ENCODE measurements around the gene FAM98A.

Gene FAM98A

DNA sequence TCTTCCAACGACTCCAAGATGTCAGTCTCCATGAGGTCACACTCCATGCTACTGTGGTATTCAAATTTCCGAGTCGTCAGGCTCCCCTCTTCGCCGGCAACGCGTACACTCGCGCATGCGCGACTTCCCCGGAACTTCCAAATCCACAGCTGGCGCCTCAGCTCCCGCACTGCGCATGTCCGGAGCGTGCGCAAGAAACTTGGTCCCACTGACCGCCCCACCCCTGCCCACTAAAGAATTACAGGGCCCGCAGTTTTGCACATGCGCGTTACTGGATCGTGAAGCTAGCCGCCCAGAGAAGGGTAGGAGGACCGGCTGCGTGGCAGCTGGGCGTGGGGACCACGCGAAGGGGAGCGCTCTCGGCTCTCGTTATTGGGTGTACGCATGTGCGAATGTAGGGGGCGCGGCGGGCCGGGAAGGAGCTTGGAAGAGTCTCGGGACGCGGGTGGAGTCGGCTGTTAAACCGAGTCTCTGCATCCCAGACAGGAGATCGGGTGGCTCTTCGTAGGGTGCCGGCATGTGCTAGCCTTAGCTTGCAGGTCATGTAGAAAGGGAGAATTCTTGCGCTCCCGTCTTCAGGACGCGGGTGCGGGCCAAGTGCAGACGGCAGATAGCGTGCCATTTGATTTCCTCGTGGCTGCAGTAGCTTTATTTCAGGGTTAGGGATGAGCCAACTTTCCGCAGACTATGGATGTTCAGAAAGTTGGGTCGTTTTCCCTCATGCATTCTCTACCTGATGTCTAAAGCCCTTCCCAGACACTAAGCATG is at the start of gene FAM98A:
Gene FAM98A, minus strand, starts transcription at position 125 of the 768 bp plus-strand sequence. Its CDS starts 78 bp downstream, at position 47.
- DNase-seq, result peak; percentile 99

DNA sequence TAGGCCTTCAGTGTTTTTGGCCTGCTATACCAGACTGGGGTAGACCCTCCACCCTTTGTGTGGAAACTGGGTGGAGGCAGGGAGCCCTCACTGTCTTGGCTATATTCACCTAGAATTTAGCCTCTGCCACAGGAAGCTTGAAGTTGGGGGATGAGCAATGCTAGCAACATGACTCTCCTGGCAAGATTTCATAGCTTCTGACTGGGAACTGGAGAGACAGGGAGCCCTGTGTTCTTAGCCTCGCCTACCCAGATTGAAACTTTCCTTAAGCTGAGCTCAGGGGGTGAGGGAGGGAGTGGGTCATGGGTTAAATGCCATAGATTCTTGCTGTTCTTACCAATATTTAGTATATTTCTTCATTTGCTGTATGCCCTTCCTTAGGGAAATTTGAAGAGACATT is 46.8 kb upstream of the FAM98A start:
- DNase-seq, result no peak

DNA sequence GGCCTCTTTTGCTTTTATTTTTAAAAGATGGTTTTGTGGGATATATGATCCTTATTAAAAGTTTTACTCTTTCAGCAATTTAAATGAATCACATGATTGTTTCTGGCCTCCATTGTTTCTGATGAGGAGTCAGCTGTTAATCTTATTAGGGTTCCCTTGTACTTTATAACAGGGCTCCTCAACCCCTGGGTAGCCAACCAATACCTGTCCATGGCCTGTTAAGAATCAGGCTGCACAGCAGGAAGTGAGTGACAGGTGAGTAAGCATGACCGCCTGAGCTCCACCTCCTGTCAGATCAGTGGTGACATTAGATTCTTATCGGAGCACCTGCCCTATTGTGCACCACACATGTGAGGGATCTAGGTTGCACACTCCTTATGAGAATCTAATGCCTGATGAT is 45.1 kb upstream of the FAM98A start:
- no peak for DNase-seq

DNA sequence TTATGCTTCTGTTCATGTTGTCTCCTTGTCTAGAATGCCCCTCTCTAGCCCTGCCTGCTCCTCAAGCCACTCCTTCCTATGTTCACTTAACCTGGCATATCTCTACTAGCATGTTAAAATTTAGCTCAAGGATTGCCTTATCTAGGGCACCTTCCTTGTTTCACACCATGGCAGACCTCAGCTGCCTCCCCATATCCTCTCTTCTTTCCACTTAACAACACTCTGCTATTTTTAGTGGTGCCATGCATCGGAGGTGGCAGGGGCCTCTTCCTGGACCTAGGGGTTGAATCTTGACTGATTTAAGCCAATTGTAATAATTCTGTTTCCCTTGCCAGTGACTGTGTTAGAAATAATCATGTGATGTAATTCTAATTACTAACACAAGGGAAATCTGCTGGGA is 36.9 kb upstream of the FAM98A start:
- no peak for DNase-seq

DNA sequence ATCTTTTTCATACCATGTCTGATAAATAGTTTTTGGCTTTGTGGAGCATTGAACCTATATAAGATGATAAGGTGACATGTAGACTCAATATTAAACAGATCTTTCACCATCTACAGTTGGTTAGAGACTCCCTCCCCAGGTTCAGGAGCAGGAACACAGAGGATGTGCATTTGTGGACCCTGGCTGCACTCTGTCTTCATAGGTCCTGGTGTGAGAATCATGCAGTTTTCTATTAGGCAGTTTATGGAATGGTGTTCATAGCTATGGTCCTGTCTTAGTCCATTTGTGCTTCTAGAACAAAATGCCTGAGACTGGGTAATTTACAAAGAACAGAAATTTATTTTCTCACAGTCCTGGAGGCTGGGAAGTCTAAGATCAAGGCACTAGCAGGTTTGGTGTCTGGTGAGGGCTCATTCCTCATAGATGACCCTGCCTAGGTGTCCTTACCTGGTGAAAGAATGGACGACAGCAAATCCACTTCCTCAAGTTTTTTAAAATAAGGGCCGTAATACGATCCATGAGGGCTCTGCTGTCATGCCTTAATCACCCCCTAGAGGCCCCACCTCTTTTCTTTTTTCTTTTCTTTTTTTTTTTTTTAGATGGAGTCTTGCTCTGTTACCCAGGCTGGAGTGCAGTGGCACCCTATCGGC is 35.3 kb upstream of the FAM98A start:
- no peak for DNase-seq

DNA sequence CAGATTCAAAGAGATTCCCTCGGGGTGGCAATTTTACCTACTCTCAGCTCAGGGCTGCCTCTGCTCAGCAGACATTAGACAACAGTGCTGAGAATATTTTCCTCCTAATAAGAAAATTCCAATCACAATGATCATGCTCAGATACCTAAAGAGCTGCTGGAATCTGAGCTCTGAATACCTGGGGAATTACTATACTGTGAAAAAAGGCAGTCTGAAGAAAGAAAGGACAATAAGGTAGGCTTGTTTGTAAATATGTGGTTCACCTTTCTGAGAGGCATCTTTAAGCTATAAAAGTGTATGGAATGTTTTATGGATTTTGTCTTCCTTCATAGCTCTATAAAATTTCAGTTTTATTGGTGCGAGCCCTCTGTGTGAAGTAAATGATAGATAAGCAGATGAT is 34.2 kb upstream of the FAM98A start:
- DNase-seq, result no peak

DNA sequence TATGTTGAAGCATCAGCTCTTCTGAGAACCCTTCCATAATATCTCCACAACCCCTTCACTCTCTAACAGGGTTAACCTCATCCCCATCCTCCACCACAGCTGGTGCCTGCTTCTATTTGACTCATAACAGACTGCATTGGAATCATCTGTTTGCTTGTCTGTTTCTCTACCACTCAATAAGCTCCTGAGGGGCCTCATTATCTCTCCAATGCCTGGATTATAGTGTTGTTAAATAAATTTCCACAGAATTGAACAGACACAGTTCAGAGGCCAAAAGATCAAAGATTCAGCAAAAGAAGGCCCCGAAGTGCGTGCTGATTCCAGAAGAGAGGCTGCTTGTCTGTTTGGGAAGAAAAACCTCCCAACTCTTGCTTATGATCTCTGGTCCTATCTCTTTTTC is 33.7 kb upstream of the FAM98A start:
- DNase-seq, result no peak

DNA sequence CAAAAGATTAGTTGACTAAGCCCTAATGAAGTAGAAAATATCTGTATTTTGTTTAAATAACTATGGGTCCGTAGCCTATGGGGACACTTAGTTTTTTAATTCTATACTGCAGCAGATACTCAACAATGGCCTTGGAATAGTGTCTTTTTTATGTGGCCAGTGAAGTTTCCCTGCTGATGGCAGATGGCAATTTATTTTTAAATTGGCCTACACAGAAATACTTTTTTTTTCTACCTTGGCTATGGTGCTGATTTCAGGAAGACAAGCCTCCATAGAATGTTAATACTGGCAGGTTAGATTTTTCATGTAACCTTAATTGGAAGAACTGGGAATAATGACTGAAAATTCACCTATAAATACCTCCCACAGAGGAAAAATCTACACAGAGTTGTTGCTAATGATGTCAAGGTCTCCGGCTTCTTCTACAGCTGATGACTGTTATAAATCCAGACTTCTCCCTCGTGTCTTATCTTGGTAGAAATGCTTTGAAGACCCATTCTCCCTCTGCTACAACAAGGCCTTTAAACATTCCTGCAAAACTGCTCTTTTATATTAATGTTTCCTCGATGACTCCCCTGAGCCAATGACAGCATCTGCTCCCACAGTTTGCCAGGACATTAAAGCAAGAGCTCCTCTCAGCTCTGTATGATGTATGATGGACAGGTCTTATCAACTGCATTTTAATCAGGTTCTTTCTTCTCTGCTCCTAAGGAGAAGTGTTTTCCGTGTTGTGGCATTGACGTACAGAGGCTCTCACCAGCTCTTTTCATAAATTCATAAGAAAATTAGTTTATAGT is 29.1 kb upstream of the FAM98A start:
- DNase-seq, result no peak

DNA sequence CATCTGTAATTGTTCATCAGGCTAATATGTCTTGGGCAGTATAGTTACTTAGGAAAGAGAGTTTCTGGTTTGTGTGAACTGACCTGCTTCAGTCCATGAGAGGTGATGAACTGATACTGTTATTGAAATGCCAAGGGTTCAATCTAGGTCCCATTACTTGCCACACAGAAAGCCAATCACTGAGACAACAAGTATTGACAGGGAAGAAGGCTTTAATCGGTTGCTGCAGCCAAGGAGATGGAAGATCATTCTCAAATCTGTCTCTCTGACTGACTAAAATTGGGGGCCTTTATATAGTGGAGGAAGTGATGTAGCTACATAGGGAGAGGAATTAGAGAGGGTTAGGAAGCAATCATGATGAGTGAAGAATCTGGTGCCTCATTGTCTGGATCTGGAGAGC is 19.9 kb upstream of the FAM98A start:
- no peak for DNase-seq

DNA sequence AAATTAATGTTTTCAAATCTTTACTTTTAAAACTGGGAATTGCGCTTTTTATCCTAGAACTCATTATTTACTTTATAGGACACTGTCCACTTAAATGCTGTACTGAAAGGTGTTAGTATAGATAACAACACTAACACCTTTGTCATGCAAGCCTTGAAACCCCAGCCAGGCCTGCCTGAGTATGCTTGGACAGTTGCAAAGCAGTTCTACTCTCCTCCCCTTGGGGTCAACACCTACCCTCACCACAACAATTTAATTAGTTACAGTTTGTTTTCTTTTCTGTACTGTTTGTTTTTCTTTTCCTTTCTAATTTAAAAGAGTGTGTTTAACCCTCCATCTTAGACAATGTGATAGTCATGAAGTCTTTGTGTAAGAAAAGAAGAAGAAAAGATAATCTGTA is 18.9 kb upstream of the FAM98A start:
- no peak for DNase-seq

DNA sequence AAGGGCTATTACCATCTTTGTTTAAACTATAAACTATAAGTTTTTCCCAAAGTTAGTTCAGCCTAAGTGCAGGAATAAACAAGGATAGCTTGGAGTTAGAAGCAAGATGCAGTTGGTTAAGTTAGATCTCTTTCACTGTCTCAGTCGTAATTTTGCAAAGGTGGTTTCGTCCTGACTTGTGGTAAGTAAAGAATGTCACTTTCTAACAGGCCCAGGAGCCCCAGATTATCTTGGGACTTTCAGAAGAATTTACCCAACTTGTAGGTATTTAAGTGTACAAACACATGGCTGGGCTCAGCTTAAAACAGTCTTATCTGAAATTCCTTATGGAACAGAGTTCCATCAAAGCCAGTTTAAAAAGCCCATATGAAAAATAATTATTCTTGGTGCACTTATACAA is 18.3 kb upstream of the FAM98A start:
- no peak for DNase-seq

DNA sequence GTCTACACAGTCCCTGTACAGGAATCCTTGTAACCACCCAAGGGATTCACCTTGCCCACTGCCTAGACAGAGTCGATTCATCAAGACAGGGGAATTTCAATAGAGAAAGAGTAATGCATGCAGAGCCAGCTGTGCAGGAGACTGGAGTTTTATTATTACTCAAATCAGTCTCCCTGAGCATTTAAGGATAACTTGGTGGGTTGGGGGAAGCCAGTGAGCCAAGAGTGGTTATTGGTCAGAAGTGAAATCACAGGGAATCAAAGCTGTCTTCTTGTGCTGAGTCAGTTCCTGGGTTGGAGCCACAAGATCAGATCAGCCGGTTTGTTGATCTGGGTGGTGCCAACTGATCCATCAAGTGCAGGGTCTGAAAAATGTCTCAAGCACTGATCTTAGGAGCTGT is 17.8 kb upstream of the FAM98A start:
- DNase-seq, result no peak

DNA sequence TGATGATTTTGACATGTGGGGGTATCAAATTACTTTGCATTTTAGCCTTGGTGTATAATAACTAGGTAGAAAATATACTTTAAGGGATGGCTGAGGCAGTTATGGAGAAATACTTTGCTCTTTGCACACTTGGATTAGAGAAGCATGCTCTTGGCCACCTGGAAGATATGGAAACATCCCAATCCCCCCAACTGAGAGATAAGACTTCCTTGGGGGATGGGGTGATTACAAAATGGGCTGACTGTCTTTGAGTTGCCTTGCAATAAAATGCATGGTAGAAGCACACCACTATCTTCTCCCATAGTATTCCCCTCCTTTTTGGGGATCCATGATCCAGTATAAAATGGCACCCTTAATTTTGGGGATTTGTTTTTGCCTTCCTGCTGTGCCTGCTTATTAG is 15.1 kb upstream of the FAM98A start:
- no peak for DNase-seq

DNA sequence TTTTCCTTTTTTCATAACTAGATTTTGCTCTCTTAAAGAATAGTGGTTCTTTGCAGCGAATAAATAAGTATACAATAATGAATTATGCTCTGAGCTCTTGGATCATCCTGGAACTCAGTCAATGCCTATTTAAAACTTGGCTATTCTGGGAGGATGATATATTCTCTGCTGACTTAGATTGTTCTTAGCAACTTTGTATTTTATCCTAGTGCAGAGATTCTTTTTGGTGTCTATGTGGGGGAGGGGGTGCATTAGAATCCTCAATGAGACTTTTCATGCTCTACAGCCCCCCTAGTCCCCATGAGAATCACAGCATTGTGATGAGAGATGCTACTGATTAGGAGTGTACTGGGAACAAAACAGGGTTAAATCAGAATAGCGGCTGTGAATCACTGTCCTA is 8.8 kb upstream of the FAM98A start:
- no peak for DNase-seq

DNA sequence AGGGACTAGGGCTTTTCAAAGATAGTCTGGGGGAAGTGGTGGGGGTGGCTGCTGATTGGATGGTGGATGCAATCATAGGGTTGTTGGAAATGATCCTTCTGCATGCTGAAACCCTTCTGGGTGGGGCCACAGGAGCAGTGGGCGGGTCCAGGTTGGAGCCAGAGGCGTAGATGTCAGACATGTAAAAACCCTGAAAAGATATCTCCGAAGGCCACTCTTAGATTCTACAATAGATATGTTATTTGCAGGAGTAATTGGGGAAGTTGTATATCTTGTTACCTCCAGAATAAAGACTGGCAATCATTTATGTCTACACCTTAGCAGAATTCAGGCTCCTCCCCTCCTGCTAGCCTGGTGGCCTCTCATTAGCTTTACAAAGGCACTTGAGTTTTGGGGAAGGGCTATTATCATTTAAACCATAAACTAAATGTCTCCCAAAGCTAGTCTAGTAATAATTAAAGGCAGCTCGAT is 8.2 kb upstream of the FAM98A start:
- no peak for DNase-seq

DNA sequence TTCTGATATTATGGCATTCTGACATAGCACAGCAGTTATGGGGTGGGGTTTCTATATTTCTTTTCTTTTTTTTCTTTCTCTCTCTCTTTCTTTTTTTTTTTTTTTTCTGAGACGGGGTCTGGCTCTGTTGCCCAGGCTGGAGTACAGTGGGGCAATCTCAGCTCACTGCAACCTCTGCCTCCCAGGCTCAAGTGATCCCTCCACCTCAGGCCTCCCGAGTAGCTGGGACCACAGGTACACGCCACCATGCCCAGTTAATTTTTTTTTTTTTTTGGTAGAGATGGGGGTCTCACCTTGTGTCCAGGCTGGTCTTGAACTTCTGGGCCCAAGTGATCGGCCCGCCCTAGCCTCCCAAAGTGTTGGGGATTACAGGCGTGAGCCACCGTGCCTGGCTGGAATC is 7.5 kb upstream of the FAM98A start:
- DNase-seq, result no peak

DNA sequence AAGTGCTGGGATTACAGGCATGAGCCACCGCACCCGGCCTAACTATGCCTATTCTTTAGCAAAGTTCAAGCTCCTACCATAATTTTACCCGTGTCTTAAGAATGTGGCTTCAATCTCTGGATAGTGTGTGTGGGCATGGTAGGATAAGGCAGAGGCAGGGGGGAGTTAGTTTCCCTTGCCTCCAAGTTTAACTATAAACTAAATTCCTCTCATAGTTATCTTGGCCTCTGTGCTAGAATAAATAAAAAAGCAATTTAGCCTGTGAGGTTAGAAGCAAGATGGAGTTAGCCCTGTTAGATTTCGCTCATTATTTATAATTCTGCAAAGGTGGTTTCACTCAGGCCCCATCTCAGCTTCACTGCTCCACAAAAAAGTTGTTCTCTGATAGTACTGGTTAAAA is 7.0 kb upstream of the FAM98A start:
- no peak for DNase-seq

DNA sequence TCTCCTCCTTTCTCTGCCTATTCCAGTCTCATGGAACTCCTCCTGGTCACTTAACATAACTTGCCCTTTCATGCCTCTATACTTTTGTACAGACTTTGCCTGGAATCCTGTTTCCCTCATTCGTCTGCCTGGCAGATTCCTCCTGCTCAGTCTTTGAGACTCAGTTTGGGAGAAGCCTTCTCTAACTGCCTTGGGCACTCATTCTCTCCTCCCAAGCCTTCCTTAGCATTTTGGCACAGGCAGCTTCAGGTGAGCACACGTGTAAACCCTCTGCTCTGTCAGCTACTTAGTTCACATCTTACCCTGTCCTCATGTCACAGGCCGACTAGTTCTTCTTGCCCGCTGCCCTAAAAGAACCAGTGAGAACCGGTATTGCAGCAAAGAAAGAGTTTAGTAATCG is 6.0 kb upstream of the FAM98A start:
- no peak for DNase-seq

DNA sequence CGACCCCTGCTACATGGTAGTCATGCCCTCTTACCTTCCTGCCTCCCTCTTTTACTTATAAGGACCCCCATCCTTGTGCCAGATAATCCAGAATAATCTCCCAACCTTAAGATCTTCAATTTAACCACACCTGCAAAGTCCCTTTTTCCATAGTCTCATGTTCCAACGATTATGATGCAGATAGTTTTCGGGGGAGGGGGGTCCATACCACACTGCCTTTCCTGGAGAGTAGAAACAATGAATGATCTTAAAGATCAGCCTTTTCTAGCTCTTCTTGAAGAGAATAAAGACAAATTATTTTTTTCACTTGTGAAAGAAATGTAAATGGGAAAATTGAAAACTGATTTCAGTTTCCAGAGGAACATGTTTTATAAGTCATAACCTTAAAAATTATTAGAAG is 4.3 kb upstream of the FAM98A start:
- no peak for DNase-seq

DNA sequence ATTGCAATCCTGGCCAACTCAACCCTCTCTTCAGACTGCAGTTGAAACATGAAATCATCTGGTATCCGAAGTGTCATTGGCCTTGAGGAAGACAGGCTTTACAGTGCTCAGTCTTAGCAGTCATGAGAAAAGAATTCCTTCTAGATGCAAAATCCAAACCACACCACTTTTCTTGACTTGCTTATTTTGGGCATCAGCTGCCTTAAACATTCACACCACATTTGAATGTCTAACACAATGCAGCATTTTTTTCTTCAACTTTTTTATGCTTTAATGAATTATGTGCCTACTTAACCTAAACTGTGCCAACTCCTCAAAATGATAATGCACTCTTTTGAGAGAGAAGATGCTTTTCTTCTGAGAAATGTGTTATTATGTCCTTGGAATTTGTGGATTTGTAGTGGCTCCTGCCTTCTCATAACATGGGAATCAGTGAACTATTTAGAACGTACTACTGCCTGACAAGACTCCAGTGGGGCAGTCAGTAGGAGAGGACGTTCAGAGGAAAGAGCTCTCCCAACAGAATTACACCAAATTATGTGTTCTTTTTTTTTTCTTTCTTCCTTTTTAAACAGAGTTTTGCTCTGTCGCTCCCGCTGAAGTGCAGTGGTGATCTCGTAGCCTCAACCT is 3.2 kb upstream of the FAM98A start:
- DNase-seq, result no peak

DNA sequence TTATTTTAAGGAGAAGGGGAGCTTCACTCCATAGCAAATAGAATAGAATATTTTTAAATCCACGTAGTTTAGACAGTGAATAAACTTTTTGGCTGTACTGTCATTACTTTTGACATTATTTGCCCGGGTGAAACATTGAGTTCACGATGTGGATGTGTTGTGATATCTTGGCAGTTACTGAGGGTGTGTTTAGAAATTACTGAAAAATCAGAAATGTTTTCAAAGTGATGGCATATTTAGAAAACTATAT is 769 bp upstream of the FAM98A start:
- DNase-seq, result no peak

DNA sequence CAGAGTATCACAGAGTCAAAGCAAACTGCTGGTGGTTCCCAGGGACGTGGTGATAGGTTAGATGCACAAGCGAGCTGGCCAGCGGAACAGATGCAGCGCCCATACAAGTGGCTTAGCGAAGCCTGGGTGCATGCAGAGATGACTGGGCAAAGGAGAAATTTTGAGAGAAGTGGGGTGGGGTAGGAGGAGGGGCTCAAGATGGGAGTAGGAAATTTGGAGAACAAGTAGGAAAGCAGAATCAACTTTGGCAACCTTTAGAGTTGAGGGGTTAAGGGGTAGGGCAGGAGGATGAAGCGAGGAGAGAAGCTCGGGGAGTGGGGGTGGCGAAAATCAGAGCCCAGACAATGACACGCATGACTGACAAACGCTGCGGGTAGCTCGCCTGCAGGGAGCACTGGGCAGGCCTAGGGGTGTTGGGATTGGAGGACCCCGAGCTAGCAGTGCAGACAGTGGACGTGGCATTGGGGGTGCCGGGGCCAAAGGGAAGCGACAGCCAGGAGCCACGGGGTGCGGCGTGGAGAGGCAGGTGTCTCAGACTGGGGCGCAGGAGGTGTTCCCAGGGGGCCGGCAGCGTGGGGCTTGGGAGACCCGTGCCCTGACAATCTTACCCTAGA is 431 bp downstream of the FAM98A start:
- DNase-seq, result no peak

DNA sequence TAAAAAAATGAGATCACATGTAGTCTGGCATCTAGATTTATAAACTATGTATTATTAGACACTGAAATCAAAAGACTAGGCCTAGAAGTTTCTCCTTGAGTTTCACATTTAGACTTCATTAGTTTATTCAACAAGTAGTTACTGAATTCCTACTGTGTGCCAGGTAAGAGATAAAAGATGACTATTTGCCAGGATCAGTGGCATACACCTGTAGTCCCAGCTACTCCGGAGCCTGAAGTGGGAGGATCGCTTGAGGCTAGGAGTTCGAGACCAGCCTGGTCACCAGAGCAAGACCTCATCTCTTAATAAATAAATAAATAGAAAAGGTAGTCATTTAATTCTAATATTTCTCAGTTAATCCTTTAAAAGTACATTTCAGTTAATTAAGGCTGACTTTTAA is 2.1 kb downstream of the FAM98A start:
- no peak for DNase-seq
